Chondrocyte (in vitro differentiated cells): ENCODE data around the gene MRPL48. TPM values are rescaled to one million over a fixed set of nuclear protein-coding genes. Genes with fewer than 3 reads are reported as not detected.

Experiments
- DNase-seq: peaks from one replicate; pipeline ENCODE4 v3.0.0; 2021; ENCODE audit warnings: mixed read lengths, low spot score
- H3K27ac Mint-ChIP-seq: one replicate; pipeline ENCODE4 v1.8.0; 2021; ENCODE audit warnings: mild to moderate bottlenecking, moderate library complexity, mixed read lengths; ENCODE audit not compliant: unreplicated experiment
- H3K27me3 Mint-ChIP-seq: 2 replicates; pipeline ENCODE4 v1.8.0; 2021; ENCODE audit warnings: low read depth, mixed read lengths
- H3K36me3 Mint-ChIP-seq: 2 replicates; pipeline ENCODE4 v1.8.0; 2021; ENCODE audit warnings: low read depth, mixed read lengths
- H3K4me1 Mint-ChIP-seq: 2 replicates; pipeline ENCODE4 v1.8.0; 2021; ENCODE audit warnings: low read depth, mild to moderate bottlenecking, mixed read lengths
- H3K4me3 Mint-ChIP-seq: one replicate; pipeline ENCODE4 v1.8.0; 2021; ENCODE audit warnings: mild to moderate bottlenecking, moderate library complexity, mixed read lengths; ENCODE audit not compliant: unreplicated experiment
- H3K9me3 Mint-ChIP-seq: 2 replicates; pipeline ENCODE4 v1.8.0; 2021; ENCODE audit warnings: low read depth, mixed read lengths
- CTCF ChIP-seq: fragments of 200-600 bp; sonication (generic); IDR thresholded peaks from 2 replicates; pipeline ENCODE4 v1.5.0; 2021; ENCODE audit warnings: antibody characterized with exemption, mild to moderate bottlenecking, moderate library complexity
- total RNA-seq: library from RNA; stranded (reverse); gene quantifications from 3 replicates; pipeline ENCODE4 v1.2.1, GENCODE V29; 2021

The MRPL48 gene
- total RNA-seq, 1 donor from 2014 or later, result 25.8 TPM

- TF ChIP-seq CTCF, result no peak
- H3K36me3 Mint-ChIP-seq, result peaks cover 11% of the 10 kb centered on the region
These were observed 68.4 kb downstream of the MRPL48 start for GRCh38 chr11:73856031-73856567.

GRCh38 chr11:73859671-73860070 is 72.0 kb downstream of the MRPL48 start:
- DNase-seq, result no peak

More at GRCh38 chr11:73856031-73856567, 68.4 kb downstream of the MRPL48 start:
- H3K9me3 Mint-ChIP-seq, result no peaks in the 10 kb centered on the region
- H3K27me3 Mint-ChIP-seq, result no peaks in the 10 kb centered on the region
- DNase-seq, result no peak
- no peak overlapping the region for H3K4me3 Mint-ChIP-seq
- no peak overlapping the region for H3K27ac Mint-ChIP-seq
- no peaks in the 10 kb centered on the region for H3K4me1 Mint-ChIP-seq

GRCh38 chr11:73860202-73860601 is 72.5 kb downstream of the MRPL48 start:
- Mint-ChIP-seq H3K27ac (no peak overlapping the region), H3K9me3 (no peaks in the 10 kb centered on the region), H3K4me3 (no peak overlapping the region), H3K27me3 (no peaks in the 10 kb centered on the region), H3K4me1 (no peaks in the 10 kb centered on the region), H3K36me3 (peaks cover 17% of the 10 kb centered on the region)
- no peak for DNase-seq
- TF ChIP-seq CTCF, result no peak

More at GRCh38 chr11:73859671-73860070, 72.0 kb downstream of the MRPL48 start:
- Mint-ChIP-seq H3K4me1 (no peaks in the 10 kb centered on the region), H3K27me3 (no peaks in the 10 kb centered on the region), H3K36me3 (peaks cover 16% of the 10 kb centered on the region), H3K9me3 (no peaks in the 10 kb centered on the region), H3K27ac (no peak overlapping the region), H3K4me3 (no peak overlapping the region)
- TF ChIP-seq CTCF, result no peak

- no peaks in the 10 kb centered on the region for H3K27me3 Mint-ChIP-seq
- no peak overlapping the region for H3K27ac Mint-ChIP-seq
- H3K9me3 Mint-ChIP-seq, result no peaks in the 10 kb centered on the region
- no peak overlapping the region for H3K4me3 Mint-ChIP-seq
- no peak for TF ChIP-seq CTCF
- H3K36me3 Mint-ChIP-seq, result peaks cover 18% of the 10 kb centered on the region
- H3K4me1 Mint-ChIP-seq, result peaks cover 14% of the 10 kb centered on the region
- DNase-seq, result no peak
These were observed 75.3 kb downstream of the MRPL48 start for GRCh38 chr11:73862986-73863385.

GRCh38 chr11:73866095-73866579 is 78.5 kb downstream of the MRPL48 start:
- no peaks in the 10 kb centered on the region for H3K27me3 Mint-ChIP-seq
- peak overlapping the region; percentile 79 for H3K27ac Mint-ChIP-seq
- no peak overlapping the region for H3K4me3 Mint-ChIP-seq

More at GRCh38 chr11:73866095-73866579, 78.5 kb downstream of the MRPL48 start:
- DNase-seq, result no peak
- Mint-ChIP-seq H3K9me3 (no peaks in the 10 kb centered on the region), H3K36me3 (peaks cover 13% of the 10 kb centered on the region), H3K4me1 (peaks cover 21% of the 10 kb centered on the region)
- TF ChIP-seq CTCF, result no peak
